ENCODE data around the gene CETN1. TPM values are rescaled to one million over a fixed set of nuclear protein-coding genes. Genes with fewer than 3 reads are reported as not detected.

CETN1 gene
- total RNA-seq, 4 donors from 2014 or later = not detected

- DNase-seq = no peak
- H3K27ac ChIP-seq = no peak overlapping the region
- H3K36me3 ChIP-seq = no peaks in the 10 kb centered on the region
- H3K4me3 ChIP-seq = no peak overlapping the region
- H3K27me3 ChIP-seq = no peaks in the 10 kb centered on the region
- TF ChIP-seq POLR2A (IDR thresholded peaks at IDR 0.05) (no peak), CTCF (IDR thresholded peaks at IDR 0.05) (no peak)
- no peaks in the 10 kb centered on the region for H3K4me1 ChIP-seq
- H3K9me3 ChIP-seq = no peaks in the 10 kb centered on the region
These were observed 30.2 kb upstream of the CETN1 start for GRCh38 chr18:549967-550366.

- Histone ChIP-seq H3K27me3 (no peaks in the 10 kb centered on the region), H3K27ac (no peak overlapping the region), H3K4me3 (no peak overlapping the region), H3K36me3 (no peaks in the 10 kb centered on the region), H3K9me3 (no peaks in the 10 kb centered on the region), H3K4me1 (no peaks in the 10 kb centered on the region)
- no peak for DNase-seq
- TF ChIP-seq CTCF (IDR thresholded peaks at IDR 0.05) (no peak), POLR2A (IDR thresholded peaks at IDR 0.05) (no peak)
These were observed 28.6 kb upstream of the CETN1 start for GRCh38 chr18:551404-552061.

- Histone ChIP-seq H3K36me3 (no peaks in the 10 kb centered on the region), H3K4me1 (no peaks in the 10 kb centered on the region), H3K27ac (no peak overlapping the region), H3K9me3 (no peaks in the 10 kb centered on the region), H3K27me3 (no peaks in the 10 kb centered on the region), H3K4me3 (no peak overlapping the region)
- TF ChIP-seq CTCF (IDR thresholded peaks at IDR 0.05) = no peak
- no peak for TF ChIP-seq POLR2A (IDR thresholded peaks at IDR 0.05)
- DNase-seq = no peak
These were observed 24.3 kb upstream of the CETN1 start for GRCh38 chr18:555705-556457.

- no peaks in the 10 kb centered on the region for H3K36me3 ChIP-seq
- no peak overlapping the region for H3K27ac ChIP-seq
- H3K27me3 ChIP-seq = no peaks in the 10 kb centered on the region
- no peak for DNase-seq
- TF ChIP-seq POLR2A (IDR thresholded peaks at IDR 0.05) (no peak), CTCF (IDR thresholded peaks at IDR 0.05) (no peak)
- H3K9me3 ChIP-seq = no peaks in the 10 kb centered on the region
- H3K4me3 ChIP-seq = no peak overlapping the region
- no peaks in the 10 kb centered on the region for H3K4me1 ChIP-seq
These were observed 15.2 kb upstream of the CETN1 start for GRCh38 chr18:564708-565561.

- no peak for TF ChIP-seq CTCF (IDR thresholded peaks at IDR 0.05)
- Histone ChIP-seq H3K27ac (no peak overlapping the region), H3K27me3 (no peaks in the 10 kb centered on the region), H3K4me1 (no peaks in the 10 kb centered on the region), H3K36me3 (no peaks in the 10 kb centered on the region), H3K9me3 (no peaks in the 10 kb centered on the region), H3K4me3 (no peak overlapping the region)
- no peak for DNase-seq
These were observed 14.6 kb upstream of the CETN1 start for GRCh38 chr18:565562-566061.
